Cardiac fibroblast (primary cell): ENCODE data around the gene SLC6A20.

ENCODE experiments used
- DNase-seq, 2 donors: peaks; one replicate each; pipeline versions ENCODE4 v3.0.0 to v3.0.0-alpha.2; 2010; ENCODE audit warnings: low read depth in 2 of 2
- H3K4me3 ChIP-seq, 2 donors: replicated peaks in 1 of 2; 1 replicate in 1 of 2; 2 replicates in 1 of 2; pipeline ENCODE4 v1.5.1; 2011; ENCODE audit warnings: low read depth in 2 of 2, low read length in 2 of 2, mild to moderate bottlenecking in 2 of 2, moderate library complexity in 1 of 2
- CTCF ChIP-seq: IDR thresholded peaks from one replicate; pipeline ENCODE4 v1.5.1; 2011; ENCODE audit warnings: low read depth, mild to moderate bottlenecking, low read length, inconsistent platforms

SLC6A20 gene

GRCh38 chr3:45730409-45731154 is 65.8 kb downstream of the SLC6A20 start:
- DNase-seq = no peak

DNA sequence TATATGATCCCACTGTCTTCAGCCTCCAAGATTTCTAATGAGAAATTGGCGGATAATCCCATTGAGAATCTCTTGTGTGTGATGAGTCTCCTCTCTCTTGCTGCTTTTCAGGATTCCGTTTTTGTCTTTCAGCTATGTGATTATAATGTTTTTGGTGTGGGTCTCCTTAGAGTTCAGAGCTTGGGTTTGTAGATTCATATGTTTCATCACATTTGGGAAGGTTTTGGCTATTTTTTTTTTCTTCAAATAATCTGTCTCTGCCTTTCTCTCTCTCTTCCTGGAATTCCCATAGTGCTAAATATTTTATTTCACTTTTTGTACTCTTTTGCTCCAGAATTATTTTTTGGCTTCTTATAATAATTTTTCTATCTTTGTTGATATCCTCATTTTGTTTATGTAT is 66.7 kb downstream of the SLC6A20 start:
- H3K4me3 ChIP-seq = no peak overlapping the region
- no peak for DNase-seq
- no peak for TF ChIP-seq CTCF

More at GRCh38 chr3:45730409-45731154, 65.8 kb downstream of the SLC6A20 start:
- no peak for TF ChIP-seq CTCF
- H3K4me3 ChIP-seq = no peak overlapping the region

DNA sequence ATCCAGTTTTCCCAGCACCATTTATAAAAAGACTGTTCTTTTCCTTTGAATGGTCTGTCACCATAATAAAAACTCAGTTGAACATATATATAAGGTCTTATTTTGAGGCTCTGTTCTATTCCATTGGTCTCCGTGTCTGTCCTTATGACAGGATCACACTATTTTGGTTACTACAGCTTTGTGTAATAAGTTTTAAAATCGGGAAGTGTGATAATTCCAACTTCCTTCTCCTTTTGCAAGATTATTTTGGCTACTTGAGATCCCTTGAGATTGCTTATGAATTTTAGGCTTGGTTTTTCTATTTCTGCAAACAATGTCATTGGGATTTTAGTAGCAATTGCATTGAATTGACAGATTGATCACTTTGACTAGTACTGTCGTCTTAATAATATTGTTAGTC is 71.4 kb downstream of the SLC6A20 start:
- no peak for TF ChIP-seq CTCF
- no peak overlapping the region for H3K4me3 ChIP-seq
- DNase-seq = no peak

- no peak for DNase-seq
- no peak for TF ChIP-seq CTCF
- H3K4me3 ChIP-seq = no peak overlapping the region
These were observed 76.5 kb downstream of the SLC6A20 start for GRCh38 chr3:45719655-45720487.

DNA sequence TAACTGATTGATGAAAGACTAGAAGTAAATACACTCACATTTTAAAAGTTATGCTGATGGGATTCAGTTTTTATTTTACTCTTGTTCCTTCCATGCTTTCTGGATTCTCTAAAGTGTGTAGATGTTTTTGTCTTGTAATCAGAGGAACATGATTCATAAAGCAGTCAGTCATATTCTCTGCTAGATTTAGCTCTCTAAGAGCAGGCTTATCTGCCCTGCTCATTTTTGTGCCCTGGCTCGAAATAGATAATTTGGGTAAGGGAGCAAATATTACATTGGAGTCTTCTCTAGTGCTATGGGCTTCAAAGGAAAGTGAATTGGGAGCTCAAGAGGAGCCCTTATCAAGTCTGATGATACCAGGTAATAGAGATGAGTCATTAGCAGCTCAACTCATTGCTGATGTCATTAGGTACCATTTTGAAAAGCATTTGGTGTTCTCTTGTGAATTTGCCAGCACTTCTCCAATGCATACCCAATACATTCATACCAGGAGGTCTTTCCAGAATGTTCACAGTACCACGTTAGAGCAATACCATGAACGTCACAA is 79.5 kb downstream of the SLC6A20 start:
- no peak for DNase-seq

DNA sequence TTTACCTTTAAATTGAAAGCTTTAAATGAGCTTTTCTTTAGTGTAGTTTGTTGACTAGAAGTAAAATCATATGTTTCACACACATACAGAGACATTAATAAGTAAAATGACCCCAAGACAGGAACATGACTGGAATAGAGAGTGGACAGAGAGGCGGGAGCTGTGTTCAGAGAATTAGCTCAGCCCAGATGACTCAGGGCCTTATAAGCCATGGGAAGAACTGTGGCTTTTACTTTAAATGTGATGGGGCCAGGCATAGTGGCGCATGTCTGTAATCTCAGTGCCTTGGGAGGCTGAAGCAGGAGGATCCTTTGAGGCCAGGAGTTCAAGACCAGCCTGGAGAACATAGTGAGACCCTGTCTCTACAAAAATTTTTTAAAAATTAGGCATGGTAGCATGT is 80.4 kb downstream of the SLC6A20 start:
- peak in 1 of 2 donors; percentile 27 for DNase-seq
- no peak overlapping the region for H3K4me3 ChIP-seq
- no peak for TF ChIP-seq CTCF

More for the DNA sequence above, 79.5 kb downstream of the SLC6A20 start:
- no peak overlapping the region for H3K4me3 ChIP-seq
- no peak for TF ChIP-seq CTCF
